T47D (cell line): ENCODE results near the gene CBFA2T3.

ENCODE experiments used
- DNase-seq, 2 experiments: peaks; one replicate each; pipeline versions ENCODE4 v3.0.0 to v3.0.0-alpha.2; 2011 to 2012; ENCODE audit warnings: low read depth in 1 of 2, low spot score in 1 of 2
- JUND ChIP-seq: IDR thresholded peaks from 2 replicates; pipeline ENCODE4 v1.6.1; 2012; ENCODE audit warnings: low read depth
- in situ Hi-C: cut with HindIII; loops from 2 replicates; pipeline ENCODE4 v1.10.0; 2016; ENCODE audit warnings: low sequenced_read_pairs, low pct_unique_long_range_greater_than_20kb

The CBFA2T3 gene

GRCh38 chr16:88859381-88860091 is 117.5 kb downstream of the CBFA2T3 start:
- TF ChIP-seq JUND, result no peak

GRCh38 chr16:88857728-88858339 is 119.2 kb downstream of the CBFA2T3 start:
- in situ Hi-C loops, result no loop called here
- DNase-seq, result peak; percentile 77 to 91
- TF ChIP-seq JUND, result no peak

More at GRCh38 chr16:88859381-88860091, 117.5 kb downstream of the CBFA2T3 start:
- no peak for DNase-seq
- in situ Hi-C loops, result no loop called here

DNA sequence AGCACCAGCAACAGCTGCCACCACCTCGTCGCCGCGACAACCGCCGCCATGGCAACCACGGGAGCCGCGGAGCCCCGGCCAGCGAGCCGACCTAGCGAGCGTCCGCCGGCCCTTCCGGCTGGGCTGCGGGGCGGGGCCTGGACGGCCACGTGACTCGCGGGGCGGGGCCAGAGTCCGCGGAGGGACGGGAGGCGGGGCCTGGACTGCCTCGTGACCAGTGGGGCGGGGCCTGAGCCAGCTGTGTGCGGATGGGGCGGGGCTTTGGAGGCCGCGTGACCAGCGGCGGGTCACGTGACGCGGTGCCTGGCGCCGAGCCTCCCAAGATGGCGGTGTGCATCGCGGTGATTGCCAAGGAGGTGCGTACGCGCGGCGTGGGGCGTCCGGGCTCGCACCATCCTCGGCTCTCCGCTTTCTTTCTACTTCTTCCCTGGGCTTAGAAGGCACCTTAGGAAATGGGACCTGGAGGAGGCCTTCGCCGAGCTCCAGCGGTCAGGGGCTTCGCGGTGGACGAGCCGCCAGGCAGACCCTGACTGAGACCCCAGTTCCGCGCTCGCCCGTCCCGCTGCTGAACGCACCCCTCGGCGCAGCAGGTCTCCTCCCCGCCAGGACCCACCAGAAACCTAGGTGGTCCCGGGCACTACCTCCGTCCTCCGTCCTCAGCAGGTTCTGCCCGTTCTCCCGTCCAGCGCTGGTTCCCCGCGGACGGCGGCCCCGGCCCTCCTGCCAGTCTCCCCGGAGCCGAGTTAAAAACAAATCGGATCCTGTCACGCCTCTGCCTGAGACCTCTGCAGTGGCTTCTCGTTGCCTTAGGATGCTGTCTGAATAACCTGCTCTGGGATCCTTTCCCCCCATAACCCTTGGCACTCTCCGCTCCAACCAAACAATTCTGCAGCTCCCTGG is 119.9 kb downstream of the CBFA2T3 start, which contains the start of the genes GALNS and TRAPPC2L:
Gene GALNS (minus strand): TSS at position 120 of the 900 bp plus-strand sequence. CDS start 70 bp downstream, at position 50.
Gene TRAPPC2L (plus strand): TSS at position 300 of the 900 bp plus-strand sequence. CDS start 24 bp downstream, at position 324.
- peak; percentile 98 to 99 for DNase-seq
- no peak for TF ChIP-seq JUND
- in situ Hi-C loops, result no loop called here

DNA sequence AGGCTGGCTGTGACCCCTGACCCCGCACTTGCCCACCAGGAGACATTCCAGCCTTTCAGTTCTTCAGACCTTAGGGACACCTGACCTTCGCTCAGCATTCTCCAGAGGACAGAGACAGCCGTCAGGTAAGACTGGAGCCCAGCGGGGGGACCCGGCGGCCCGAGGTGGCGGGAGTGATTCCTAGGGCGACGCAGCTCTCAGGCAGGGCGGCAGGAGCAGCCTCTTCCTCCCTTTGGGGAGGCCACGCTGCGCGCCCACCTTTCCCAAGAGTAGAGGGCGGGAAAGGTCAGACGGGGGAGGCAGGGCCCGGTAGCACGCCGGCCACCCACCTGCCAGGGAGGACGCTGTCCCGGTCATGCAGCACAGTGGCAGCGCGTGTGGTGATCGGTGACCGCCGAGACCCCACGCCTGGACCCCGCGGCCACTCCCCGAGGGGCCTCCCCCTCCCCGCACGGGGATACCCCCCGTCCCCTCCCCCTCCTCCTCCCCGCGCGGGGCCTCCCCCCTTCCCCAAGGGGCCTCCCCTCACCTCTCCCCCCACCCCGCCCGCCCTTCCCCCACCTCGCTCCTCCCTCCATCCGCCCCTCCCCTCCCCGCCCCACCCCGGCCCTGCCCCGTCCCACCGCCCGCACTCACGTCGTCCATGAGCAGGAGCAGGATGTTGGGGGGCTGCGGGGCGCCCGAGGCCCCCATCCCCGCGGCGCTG is 120.7 kb downstream of the CBFA2T3 start:
- no peak for TF ChIP-seq JUND
- no peak for DNase-seq
- in situ Hi-C loops, result no loop called here

GRCh38 chr16:88855736-88856121 is 121.3 kb downstream of the CBFA2T3 start:
- no peak for TF ChIP-seq JUND
- in situ Hi-C loops, result no loop called here
- no peak for DNase-seq

- TF ChIP-seq JUND, result no peak
- in situ Hi-C loops, result no loop called here
- DNase-seq, result no peak
These were observed 121.8 kb downstream of the CBFA2T3 start for GRCh38 chr16:88855176-88855575.

GRCh38 chr16:88854306-88855111 is 122.5 kb downstream of the CBFA2T3 start:
- in situ Hi-C loops, result no loop called here
- no peak for TF ChIP-seq JUND

DNA sequence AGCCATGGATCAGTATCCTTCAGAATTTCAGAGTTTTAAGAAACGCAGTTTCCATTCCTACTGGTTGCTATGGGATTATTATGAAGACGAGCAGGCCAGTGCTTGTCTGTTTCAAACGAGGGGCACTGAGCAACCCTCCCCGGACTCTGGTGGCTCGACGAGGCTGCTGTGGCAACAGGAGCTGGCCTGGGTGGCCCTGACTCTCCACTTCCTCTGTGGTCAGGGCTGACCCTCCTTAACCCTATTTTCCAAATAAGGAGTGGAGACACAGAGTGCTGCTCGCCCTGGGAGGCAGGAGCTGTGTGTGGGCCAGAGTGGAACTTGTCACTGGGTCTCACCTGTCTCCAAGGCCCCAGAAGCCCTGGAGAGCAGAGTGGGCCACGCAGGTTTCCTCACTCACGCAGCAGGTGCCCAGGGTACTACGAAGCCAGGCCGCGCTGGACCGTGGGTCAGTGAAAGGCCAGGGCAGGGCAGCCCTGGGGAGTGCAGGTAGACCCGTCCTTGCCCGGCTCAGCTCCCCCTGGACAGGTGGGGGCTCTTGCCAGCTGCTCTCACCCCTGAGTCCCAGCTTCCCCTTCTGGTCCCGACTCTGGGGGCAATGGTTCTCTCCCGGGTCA is 123.6 kb downstream of the CBFA2T3 start:
- TF ChIP-seq JUND, result no peak
- in situ Hi-C loops, result no loop called here
- DNase-seq, result no peak

More at GRCh38 chr16:88854306-88855111, 122.5 kb downstream of the CBFA2T3 start:
- DNase-seq, result no peak

DNA sequence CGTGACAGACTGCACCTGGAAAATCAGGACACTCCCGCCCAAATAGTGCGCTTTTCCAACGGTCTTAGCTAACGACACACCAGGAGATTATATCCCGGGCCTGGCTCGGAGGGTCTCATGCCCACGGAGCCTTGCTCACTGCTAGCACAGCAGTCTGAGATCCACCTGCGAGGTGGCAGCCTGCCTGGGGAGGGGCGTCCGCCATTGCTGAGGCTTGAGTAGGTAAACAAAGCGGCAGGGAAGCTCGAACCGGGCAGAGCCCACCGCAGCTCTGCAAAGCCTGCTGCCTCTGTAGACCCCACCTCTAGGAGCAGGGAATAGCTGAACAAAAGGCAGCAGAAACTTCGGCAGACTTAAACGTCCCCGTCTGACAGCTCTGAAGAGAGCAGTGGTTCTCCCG is 125.4 kb downstream of the CBFA2T3 start:
- DNase-seq, result no peak
- in situ Hi-C loops, result no loop called here
- no peak for TF ChIP-seq JUND

- no peak for DNase-seq
- TF ChIP-seq JUND, result no peak
- in situ Hi-C loops, result no loop called here
These were observed 126.3 kb downstream of the CBFA2T3 start for GRCh38 chr16:88850531-88851199.

DNA sequence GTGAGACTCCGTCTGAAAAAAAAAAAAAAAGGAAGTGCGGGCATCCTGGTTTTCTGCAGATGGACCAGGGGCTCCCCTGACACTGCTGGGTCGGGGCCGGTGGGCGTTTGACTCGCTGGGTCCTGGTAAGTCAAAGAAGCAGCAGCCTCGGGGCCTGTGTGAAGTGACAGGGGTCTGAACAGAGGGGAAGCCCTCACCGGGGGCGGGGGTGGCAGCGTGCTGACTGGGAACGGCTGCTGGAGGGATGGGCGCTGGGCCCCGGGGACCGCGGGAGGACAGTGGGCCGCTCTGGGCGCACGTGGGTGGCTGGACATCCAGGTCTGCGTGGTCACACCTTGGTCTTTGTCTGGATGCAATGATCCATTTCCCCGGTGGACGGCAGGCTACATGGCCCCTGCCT is 128.4 kb downstream of the CBFA2T3 start:
- TF ChIP-seq JUND, result no peak
- no peak for DNase-seq
- in situ Hi-C loops, result no loop called here
